Omental fat pad (tissue), 4 donors: ENCODE data around the gene ARMC5. TPM values are rescaled to one million over a fixed set of nuclear protein-coding genes. Genes with fewer than 3 reads are reported as not detected.

ENCODE experiments used
- ATAC-seq: fragments of 150-250 bp; one replicate; pipeline ENCODE4 v1.9.1; 2016; ENCODE audit warnings: mild to moderate bottlenecking, moderate library complexity; ENCODE audit not compliant: low FRiP score
- DNase-seq: peaks from one replicate; pipeline ENCODE4 v3.0.0-alpha.2; 2019; ENCODE audit warnings: low spot score
- CTCF ChIP-seq, 3 donors: fragments of 450-650 bp; IDR thresholded peaks; one replicate each; pipeline ENCODE4 v1.5.1; 2016 to 2017; ENCODE audit warnings: antibody characterized with exemption in 3 of 3, mild to moderate bottlenecking in 3 of 3, moderate library complexity in 2 of 3
- total RNA-seq, 4 donors: library from RNA; depleted of rRNA; stranded (reverse); fragments of >200 nt; gene quantifications; one replicate each; pipeline ENCODE4 v1.1.0, GENCODE V29; 2016

Gene ARMC5
- total RNA-seq, 4 donors from 2014 or later = 4.6 to 15.5 (median 10.0) TPM

DNA sequence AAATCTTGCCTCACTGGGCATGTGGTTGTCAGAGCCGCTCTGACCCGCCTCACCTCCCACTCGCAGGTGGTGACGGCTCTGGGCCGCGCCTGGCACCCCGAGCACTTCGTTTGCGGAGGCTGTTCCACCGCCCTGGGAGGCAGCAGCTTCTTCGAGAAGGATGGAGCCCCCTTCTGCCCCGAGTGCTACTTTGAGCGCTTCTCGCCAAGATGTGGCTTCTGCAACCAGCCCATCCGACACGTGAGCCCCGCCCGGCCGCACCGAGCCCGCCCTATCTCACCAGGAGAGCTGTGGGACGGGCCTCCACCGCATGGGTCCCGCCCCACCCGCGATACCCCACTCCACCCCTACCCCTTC is 16.6 kb downstream of the ARMC5 start:
- DNase-seq = no peak
- ATAC-seq = no peak
- TF ChIP-seq CTCF (IDR thresholded peaks at IDR 0.05) = no peak

DNA sequence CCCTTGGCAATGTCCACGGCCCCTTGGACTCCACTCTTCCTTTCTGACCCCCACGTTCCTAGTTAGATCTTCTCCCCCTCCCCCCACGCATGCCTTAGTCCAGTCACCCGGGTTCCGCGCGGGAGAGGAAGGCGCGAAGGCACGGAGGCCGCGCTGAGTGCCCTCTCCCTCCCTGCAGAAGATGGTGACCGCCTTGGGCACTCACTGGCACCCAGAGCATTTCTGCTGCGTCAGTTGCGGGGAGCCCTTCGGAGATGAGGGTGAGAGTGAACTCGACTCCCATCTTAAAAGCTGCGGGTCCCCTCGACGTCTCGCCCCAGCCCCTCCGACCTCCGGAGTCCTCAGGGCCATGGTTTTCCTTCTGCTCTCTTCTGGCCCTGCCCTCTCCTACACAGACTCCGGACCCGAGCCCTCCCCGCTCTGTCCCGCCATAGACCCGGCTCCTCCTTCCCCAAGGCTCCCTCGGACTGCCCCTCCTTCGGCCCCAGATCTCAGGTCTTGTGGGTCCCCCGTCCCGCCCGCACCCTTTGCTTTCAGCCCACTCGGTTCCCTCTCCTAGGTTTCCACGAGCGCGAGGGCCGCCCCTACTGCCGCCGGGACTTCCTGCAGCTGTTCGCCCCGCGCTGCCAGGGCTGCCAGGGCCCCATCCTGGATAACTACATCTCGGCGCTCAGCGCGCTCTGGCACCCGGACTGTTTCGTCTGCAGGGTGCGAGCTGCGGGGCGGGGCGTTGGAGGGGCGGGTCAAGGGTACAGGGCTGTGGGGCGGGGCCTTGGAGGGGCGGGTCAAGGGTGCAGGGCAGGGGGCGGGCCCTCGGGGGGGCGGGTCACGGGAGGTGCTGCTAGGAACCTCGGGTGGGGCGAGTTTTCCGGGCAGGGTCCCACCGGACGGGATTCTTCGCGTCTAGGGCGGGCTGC is 17.3 kb downstream of the ARMC5 start:
- ATAC-seq = no peak
- no peak for TF ChIP-seq CTCF (IDR thresholded peaks at IDR 0.05)
- DNase-seq = peak; percentile 37

- ATAC-seq (no peak), DNase-seq (no peak)
- no peak for TF ChIP-seq CTCF (IDR thresholded peaks at IDR 0.05)
Measured at GRCh38 chr16:31477220-31478216, 18.2 kb downstream of the ARMC5 start.

DNA sequence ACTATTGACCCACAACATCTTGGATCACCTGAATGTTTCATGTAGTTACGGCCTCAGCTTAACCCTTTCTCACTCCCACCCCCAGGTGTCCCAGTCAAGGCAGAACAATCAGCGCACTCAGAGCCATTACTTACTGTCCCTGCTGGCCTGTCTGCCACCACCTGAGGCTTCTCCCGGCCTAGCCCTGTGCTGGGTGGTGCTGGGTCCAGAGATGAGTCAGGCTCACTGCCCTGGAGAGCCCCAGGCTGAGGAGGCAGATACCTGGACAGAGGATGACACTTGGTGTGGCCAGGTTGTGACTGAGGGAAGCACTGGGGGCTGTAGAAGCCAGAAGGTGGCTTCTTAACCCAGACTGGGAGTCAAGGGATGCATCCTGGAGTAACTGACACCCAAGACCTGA is 19.7 kb downstream of the ARMC5 start:
- DNase-seq (no peak), ATAC-seq (no peak)
- TF ChIP-seq CTCF (IDR thresholded peaks at IDR 0.05) = no peak

- TF ChIP-seq CTCF (IDR thresholded peaks at IDR 0.05) = no peak
- DNase-seq = no peak
- ATAC-seq = no peak
Measured at GRCh38 chr16:31479751-31480150, 20.4 kb downstream of the ARMC5 start.

DNA sequence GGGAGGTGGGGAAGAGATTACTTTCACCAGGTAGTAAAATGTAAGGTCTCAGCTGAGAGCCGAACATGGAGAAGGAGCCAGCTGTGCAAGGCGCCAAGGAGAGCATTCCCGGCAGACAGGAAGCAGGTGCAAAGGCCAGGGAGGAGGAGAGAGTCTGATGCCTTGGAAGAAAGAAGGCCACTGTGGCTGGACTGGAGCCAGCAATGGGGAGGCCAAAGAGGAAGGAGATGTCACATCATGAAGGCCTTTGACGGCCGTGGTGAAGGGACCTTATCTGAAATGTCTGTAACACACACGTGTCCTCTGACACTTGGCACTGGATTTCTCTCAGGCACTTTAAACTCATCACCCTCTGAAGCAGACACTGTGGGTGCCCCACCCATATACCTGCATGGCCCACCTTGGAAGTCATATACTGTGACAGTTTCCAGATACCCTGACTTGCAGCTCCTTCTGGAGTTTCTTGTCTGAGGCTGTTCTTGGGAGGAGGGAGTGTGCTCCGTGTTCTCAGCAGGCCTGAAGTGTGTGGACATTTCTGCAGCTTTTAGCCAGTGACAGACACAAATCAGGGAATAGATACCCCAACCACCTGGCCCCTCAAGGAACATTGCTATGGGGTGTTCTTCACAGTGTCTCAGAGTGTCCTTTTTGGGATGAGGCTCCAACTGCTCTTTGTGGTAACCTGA is 21.7 kb downstream of the ARMC5 start:
- ATAC-seq (no peak), DNase-seq (no peak)
- no peak for TF ChIP-seq CTCF (IDR thresholded peaks at IDR 0.05)
